CD14-positive monocyte (primary cell): Measurements from ENCODE around the gene TNFRSF6B. TPM values are rescaled to one million over a fixed set of nuclear protein-coding genes. Genes with fewer than 3 reads are reported as not detected.
A peak's percentile ranks its signal among the peaks of the same experiment; 100 is the strongest.

ENCODE experiments used
- DNase-seq, 3 donors: peaks; one replicate each; pipeline ENCODE4 v3.0.0-alpha.2; 2011 to 2022
- H2AFZ ChIP-seq: 2 replicates; pipeline ENCODE4 v1.6.0; 2012; ENCODE audit warnings: mild to moderate bottlenecking, low read depth, low read length, inconsistent platforms; ENCODE audit not compliant: insufficient read depth, poor library complexity, severe bottlenecking
- H3K27ac ChIP-seq, 2 donors: 1 replicate in 1 of 2; 2 replicates in 1 of 2; pipeline ENCODE4 v1.5.1; 2012 to 2013; ENCODE audit warnings: low read length in 2 of 2, control low read depth in 1 of 2, inconsistent platforms in 1 of 2, low read depth in 1 of 2, mild to moderate bottlenecking in 1 of 2
- H3K27me3 ChIP-seq, 2 donors: one replicate each; pipeline versions ENCODE4 v1.6.0 to v1.6.1; 2011 to 2013; ENCODE audit warnings: low read length in 2 of 2; ENCODE audit not compliant: control insufficient read depth in 2 of 2, insufficient read depth in 2 of 2
- H3K36me3 ChIP-seq, 2 donors: replicated peaks in 1 of 2; 1 replicate in 1 of 2; 2 replicates in 1 of 2; pipeline versions ENCODE4 v1.5.1 to v1.6.1; 2012 to 2013; ENCODE audit warnings: low read length in 2 of 2, control low read depth in 1 of 2, inconsistent platforms in 1 of 2, mild to moderate bottlenecking in 1 of 2; ENCODE audit not compliant: insufficient read depth in 2 of 2, control insufficient read depth in 1 of 2
- H3K4me1 ChIP-seq, 2 donors: 1 replicate in 1 of 2; 2 replicates in 1 of 2; pipeline versions ENCODE4 v1.5.1 to v1.6.1; 2012 to 2013; ENCODE audit warnings: low read length in 2 of 2, control low read depth in 1 of 2, inconsistent platforms in 1 of 2, mild to moderate bottlenecking in 1 of 2, moderate library complexity in 1 of 2; ENCODE audit not compliant: insufficient read depth in 2 of 2, control insufficient read depth in 1 of 2
- H3K4me2 ChIP-seq: replicated peaks from 2 replicates; pipeline ENCODE3; 2012; ENCODE audit warnings: low read length, moderate library complexity, mild to moderate bottlenecking; ENCODE audit not compliant: poor library complexity, severe bottlenecking; ENCODE audit errors: extremely low read depth
- H3K4me3 ChIP-seq, 3 experiments: fragments of 200-600 bp in 1 of 3; sonication (generic) in 1 of 3; replicated peaks in 1 of 3; 1 replicate in 2 of 3; 2 replicates in 1 of 3; pipeline ENCODE4 v1.5.1; 2011 to 2013; ENCODE audit warnings: low read length in 3 of 3, mild to moderate bottlenecking in 3 of 3, control low read depth in 2 of 3, low read depth in 2 of 3, inconsistent platforms in 1 of 3, moderate library complexity in 1 of 3
- H3K79me2 ChIP-seq: 2 replicates; pipeline ENCODE4 v1.6.0; 2012; ENCODE audit warnings: mild to moderate bottlenecking, control low read depth, inconsistent platforms, low read length, moderate library complexity; ENCODE audit not compliant: insufficient read depth
- H3K9ac ChIP-seq: 2 replicates; pipeline ENCODE4 v1.6.0; 2017; ENCODE audit warnings: low read length, mild to moderate bottlenecking; ENCODE audit not compliant: insufficient read depth, poor library complexity, severe bottlenecking
- H3K9me3 ChIP-seq, 2 donors: replicated peaks in 1 of 2; 1 replicate in 1 of 2; 2 replicates in 1 of 2; pipeline versions ENCODE4 v1.5.1 to v1.6.1; 2012 to 2013; ENCODE audit warnings: low read length in 2 of 2, control low read depth in 1 of 2; ENCODE audit not compliant: control insufficient read depth in 1 of 2, insufficient read depth in 1 of 2
- H4K20me1 ChIP-seq: 2 replicates; pipeline ENCODE4 v1.6.0; 2012; ENCODE audit warnings: mild to moderate bottlenecking, low read length, control low read depth, moderate library complexity; ENCODE audit not compliant: insufficient read depth
- H3K27ac Mint-ChIP-seq, 7 donors: one replicate each; pipeline ENCODE4 v1.8.0; 2020; ENCODE audit warnings: mild to moderate bottlenecking in 7 of 7, mixed read lengths in 7 of 7, moderate library complexity in 6 of 7, inconsistent platforms in 2 of 7
- H3K27me3 Mint-ChIP-seq, 3 donors: one replicate each; pipeline ENCODE4 v1.8.0; 2021 to 2022; ENCODE audit warnings: low read depth in 3 of 3, mild to moderate bottlenecking in 3 of 3, mixed read lengths in 3 of 3, moderate library complexity in 3 of 3, inconsistent platforms in 1 of 3
- H3K36me3 Mint-ChIP-seq, 2 donors: one replicate each; pipeline ENCODE4 v1.8.0; 2020; ENCODE audit warnings: mixed read lengths in 2 of 2, inconsistent platforms in 1 of 2, mild to moderate bottlenecking in 1 of 2
- H3K4me1 Mint-ChIP-seq: one replicate; pipeline ENCODE4 v1.8.0; 2020; ENCODE audit warnings: mild to moderate bottlenecking, mixed read lengths
- H3K4me3 Mint-ChIP-seq, 2 donors: one replicate each; pipeline ENCODE4 v1.8.0; 2020; ENCODE audit warnings: mild to moderate bottlenecking in 2 of 2, mixed read lengths in 2 of 2, moderate library complexity in 1 of 2
- H3K9me3 Mint-ChIP-seq, 7 donors: one replicate each; pipeline ENCODE4 v1.8.0; 2020 to 2022; ENCODE audit warnings: mixed read lengths in 7 of 7, mild to moderate bottlenecking in 6 of 7, moderate library complexity in 6 of 7, inconsistent platforms in 2 of 7
- WGBS: methylation state at CpG from one replicate; pipeline ENCODE4 v1.1.5; 2013; ENCODE audit warnings: missing lambda C conversion rate; ENCODE audit not compliant: insufficient coverage; 5-methylcytosine and 5-hydroxymethylcytosine counted together
- intact Hi-C, 2 donors: fragments of 100-400 bp; cut with micrococcal nuclease; formaldehyde crosslinking; loops; one replicate each; pipeline versions ENCODE4 v1.15.0 to v1.15.1; 2023
- polyA plus RNA-seq, 3 donors: library from polyadenylated mRNA; depleted of rRNA in 1 of 3; unstranded in 2 of 3; stranded (reverse) in 1 of 3; fragments of 300-500 nt in 2 of 3; fragments of >200 nt in 1 of 3; fragmentation: Illumina TruSeq in 2 of 3; gene quantifications; 1 replicate in 2 of 3; 2 replicates in 1 of 3; pipeline ENCODE4 v1.2.3, GENCODE V29; 2012 to 2021
- TF ChIP-seq, protein P1 (sequence below): fragments of 200-600 bp; IDR thresholded peaks from one replicate; pipeline ENCODE4 v1.8.0; 2022; ENCODE audit warnings: antibody characterized with exemption, mild to moderate bottlenecking

TNFRSF6B gene
- polyA plus RNA-seq, 3 donors = 6.5 TPM; not detected in 2

DNA sequence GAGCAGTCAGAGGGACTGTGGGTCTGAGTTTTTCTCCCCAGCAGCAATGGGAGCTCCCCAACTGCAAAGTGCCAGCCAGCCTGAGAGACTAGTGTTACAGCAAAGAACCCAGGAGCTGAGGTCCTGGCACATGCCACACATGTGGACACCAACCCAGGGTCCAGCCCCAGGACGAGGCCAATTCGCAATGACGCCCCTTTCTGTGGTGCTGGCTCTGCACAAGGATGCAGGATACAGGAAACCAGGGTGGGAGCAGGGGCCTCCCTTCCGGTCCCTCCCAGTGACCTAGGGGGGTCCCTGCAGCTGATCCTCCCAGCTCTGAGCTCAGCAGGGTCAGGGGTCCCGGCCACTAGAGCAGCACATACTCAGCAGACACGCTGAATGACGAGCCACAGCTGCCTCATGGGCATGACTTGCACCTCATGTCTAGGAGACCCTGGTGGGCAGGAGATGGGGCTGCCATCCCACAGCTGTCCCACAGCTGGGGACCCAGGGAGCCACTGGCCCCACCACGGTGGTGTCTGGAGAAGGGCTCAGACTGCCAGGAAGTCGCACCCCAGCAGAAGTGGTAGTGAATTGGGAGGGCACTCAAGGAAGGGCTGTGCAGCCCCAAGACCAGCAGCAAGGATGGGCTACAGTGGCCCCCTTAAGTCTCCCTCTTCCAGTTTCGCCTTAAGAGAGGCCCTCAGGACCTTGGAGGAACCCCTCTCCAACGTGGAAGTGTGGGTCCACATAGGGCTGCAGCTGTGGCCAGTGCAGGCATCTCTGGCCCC, 7.7 kb downstream of the TNFRSF6B start:
- no peak overlapping the region for H3K4me3 ChIP-seq
- H2AFZ ChIP-seq = no peak overlapping the region
- Mint-ChIP-seq H3K27me3 (peaks cover 0 to 2% (median 0%) of the 10 kb centered on the region in 3 donors), H3K36me3 (peaks cover 30 to 42% of the 10 kb centered on the region in 2 donors), H3K4me3 (no peak overlapping the region), H3K4me1 (peaks cover 18% of the 10 kb centered on the region), H3K9me3 (no peaks in the 10 kb centered on the region), H3K27ac (no peak overlapping the region)
- no peaks in the 10 kb centered on the region for H3K9me3 ChIP-seq
- DNase-seq = no peak
- WGBS = 95% methylated on average over 11 of the region's 11 CpGs
- peaks cover 19 to 27% of the 10 kb centered on the region in 2 donors for H3K4me1 ChIP-seq
- peaks cover 49% of the 10 kb centered on the region for H4K20me1 ChIP-seq
- TF ChIP-seq, protein P1, sequence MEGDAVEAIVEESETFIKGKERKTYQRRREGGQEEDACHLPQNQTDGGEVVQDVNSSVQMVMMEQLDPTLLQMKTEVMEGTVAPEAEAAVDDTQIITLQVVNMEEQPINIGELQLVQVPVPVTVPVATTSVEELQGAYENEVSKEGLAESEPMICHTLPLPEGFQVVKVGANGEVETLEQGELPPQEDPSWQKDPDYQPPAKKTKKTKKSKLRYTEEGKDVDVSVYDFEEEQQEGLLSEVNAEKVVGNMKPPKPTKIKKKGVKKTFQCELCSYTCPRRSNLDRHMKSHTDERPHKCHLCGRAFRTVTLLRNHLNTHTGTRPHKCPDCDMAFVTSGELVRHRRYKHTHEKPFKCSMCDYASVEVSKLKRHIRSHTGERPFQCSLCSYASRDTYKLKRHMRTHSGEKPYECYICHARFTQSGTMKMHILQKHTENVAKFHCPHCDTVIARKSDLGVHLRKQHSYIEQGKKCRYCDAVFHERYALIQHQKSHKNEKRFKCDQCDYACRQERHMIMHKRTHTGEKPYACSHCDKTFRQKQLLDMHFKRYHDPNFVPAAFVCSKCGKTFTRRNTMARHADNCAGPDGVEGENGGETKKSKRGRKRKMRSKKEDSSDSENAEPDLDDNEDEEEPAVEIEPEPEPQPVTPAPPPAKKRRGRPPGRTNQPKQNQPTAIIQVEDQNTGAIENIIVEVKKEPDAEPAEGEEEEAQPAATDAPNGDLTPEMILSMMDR = no peak
- no peaks in the 10 kb centered on the region for H3K27me3 ChIP-seq
- H3K79me2 ChIP-seq = peaks cover 37% of the 10 kb centered on the region
- no peak overlapping the region for H3K27ac ChIP-seq
- H3K4me2 ChIP-seq = no peak overlapping the region
- intact Hi-C loops = no loop called here
- H3K36me3 ChIP-seq = peaks cover 27 to 29% of the 10 kb centered on the region in 2 donors
- no peak overlapping the region for H3K9ac ChIP-seq

DNA sequence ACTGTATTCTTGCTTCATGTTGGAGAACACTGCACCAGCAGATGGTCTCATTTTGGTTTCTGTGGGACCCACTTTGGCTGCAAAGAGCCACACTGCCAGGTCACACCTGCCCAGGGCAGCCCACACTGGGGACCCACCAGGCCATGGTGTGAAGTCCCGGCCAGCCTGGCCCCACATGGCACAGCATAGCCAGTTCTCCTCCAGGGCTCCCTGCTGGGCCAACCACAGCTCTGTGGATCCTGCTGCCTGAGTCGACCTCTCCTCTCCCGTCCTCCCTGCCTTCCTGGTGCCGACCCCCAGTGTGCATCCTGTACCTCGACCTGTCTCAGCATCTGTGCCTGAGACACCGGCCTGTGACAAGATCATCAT, 8.3 kb downstream of the TNFRSF6B start:
- Histone ChIP-seq H3K9me3 (no peaks in the 10 kb centered on the region), H3K36me3 (peaks cover 29 to 30% of the 10 kb centered on the region in 2 donors), H3K27me3 (no peaks in the 10 kb centered on the region), H3K4me3 (no peak overlapping the region), H3K4me2 (no peak overlapping the region), H3K27ac (no peak overlapping the region), H3K9ac (no peak overlapping the region), H4K20me1 (peaks cover 49% of the 10 kb centered on the region), H3K79me2 (peaks cover 43% of the 10 kb centered on the region), H2AFZ (no peak overlapping the region), H3K4me1 (peaks cover 23 to 30% of the 10 kb centered on the region in 2 donors)
- intact Hi-C loops = loop anchor here (5.0 kb wide), 2 partner anchors 47 to 253 kb away; partner anchors contain the start of genes RTEL1 (in 1 of the 2) and UCKL1 (in 1 of the 2)
- TF ChIP-seq, protein P1 = no peak
- peaks cover 0 to 2% (median 0%) of the 10 kb centered on the region in 3 donors for H3K27me3 Mint-ChIP-seq
- H3K27ac Mint-ChIP-seq = peak overlapping the region in 4 of 7 donors; percentile 54 to 85 (median 58)
- peaks cover 33 to 46% of the 10 kb centered on the region in 2 donors for H3K36me3 Mint-ChIP-seq
- H3K4me3 Mint-ChIP-seq = no peak overlapping the region
- peak in 1 of 3 donors; percentile 4 for DNase-seq
- H3K9me3 Mint-ChIP-seq = no peaks in the 10 kb centered on the region
- 83% methylated on average over 6 of the region's 6 CpGs for WGBS
- H3K4me1 Mint-ChIP-seq = peaks cover 22% of the 10 kb centered on the region
